HG03457 (cell line): Measurements from ENCODE around the gene ORC6.
"Not testable (repeated sequence)": the region's sequence is repeated elsewhere in the genome, so short reads cannot be mapped to it uniquely, and the experiment has no call there.

ENCODE experiments used
- ATAC-seq: cut with Tn5 transposase; IDR thresholded peaks from one replicate; pipeline ENCODE4 v1.9.1; 2021; ENCODE audit warnings: moderate number of reproducible peaks; ENCODE audit not compliant: unreplicated experiment

The ORC6 gene

GRCh38 chr16:46689365-46690280 is at the start of gene ORC6:
ORC6 (plus strand) TSS chr16:46689659; CDS start chr16:46689706, 47 bp downstream.
- peak; percentile 66 for ATAC-seq

- no peak for ATAC-seq
Measured at GRCh38 chr16:46648656-46649055, 40.8 kb upstream of the ORC6 start.

- ATAC-seq = no peak
Measured at GRCh38 chr16:46649588-46650253, 39.7 kb upstream of the ORC6 start.

- no peak for ATAC-seq
Measured at GRCh38 chr16:46650254-46650623, 39.2 kb upstream of the ORC6 start.

GRCh38 chr16:46651305-46651704 is 38.2 kb upstream of the ORC6 start:
- ATAC-seq = no peak

- peak; percentile 89 for ATAC-seq
Measured at GRCh38 chr16:46658925-46659324, 30.5 kb upstream of the ORC6 start.

GRCh38 chr16:46662123-46662522 is 27.3 kb upstream of the ORC6 start:
- no peak for ATAC-seq

- ATAC-seq = peak; percentile 75
Measured at GRCh38 chr16:46673320-46674013, 16.0 kb upstream of the ORC6 start.

- ATAC-seq = not testable (repeated sequence)
Measured at GRCh38 chr16:46677943-46678342, 11.5 kb upstream of the ORC6 start.

GRCh38 chr16:46681867-46682266 is 7.6 kb upstream of the ORC6 start:
- not testable (repeated sequence) for ATAC-seq

GRCh38 chr16:46686815-46687473 is 2.5 kb upstream of the ORC6 start:
- ATAC-seq = no peak

- ATAC-seq = no peak
Measured at GRCh38 chr16:46687486-46687885, 2.0 kb upstream of the ORC6 start.

GRCh38 chr16:46688101-46688653 is 1.3 kb upstream of the ORC6 start:
- no peak for ATAC-seq

GRCh38 chr16:46688654-46689364 is 650 bp upstream of the ORC6 start, which contains the start of gene VPS35:
VPS35 (minus strand) TSS chr16:46689178; CDS start chr16:46689133, 45 bp downstream.
- ATAC-seq = peak; percentile 83

GRCh38 chr16:46690281-46691178 is 1.1 kb downstream of the ORC6 start:
- no peak for ATAC-seq

GRCh38 chr16:46691726-46692125 is 2.3 kb downstream of the ORC6 start:
- ATAC-seq = no peak

GRCh38 chr16:46693598-46693997 is 4.1 kb downstream of the ORC6 start:
- no peak for ATAC-seq

- no peak for ATAC-seq
Measured at GRCh38 chr16:46695937-46696336, 6.5 kb downstream of the ORC6 start.

- no peak for ATAC-seq
Measured at GRCh38 chr16:46696957-46697356, 7.5 kb downstream of the ORC6 start.
